ENCODE data around the gene NR6A1.
A peak's percentile ranks its signal among the peaks of the same experiment; 100 is the strongest.

The NR6A1 gene

GRCh38 chr9:124788542-124789217, 17.6 kb upstream of the NR6A1 start:
- Histone ChIP-seq H3K4me1 (no peaks in the 10 kb centered on the region), H3K27ac (no peak overlapping the region), H3K4me3 (no peak overlapping the region), H3K9me3 (no peaks in the 10 kb centered on the region), H3K27me3 (peaks cover 0 to 12% of the 10 kb centered on the region in 2 donors), H3K36me3 (no peaks in the 10 kb centered on the region)
- no peak for TF ChIP-seq CTCF (IDR thresholded peaks at IDR 0.05)
- intact Hi-C loops (cut with DNase I; ENCODE audit: low total_unique reads): no loop called here
- DNase-seq: peak; percentile 4 to 32

- DNase-seq: peak; percentile 13 to 56
- no peaks in the 10 kb centered on the region for H3K4me1 ChIP-seq
- intact Hi-C loops (cut with DNase I; ENCODE audit: low total_unique reads): no loop called here
- no peak overlapping the region for H3K27ac ChIP-seq
- H3K36me3 ChIP-seq: no peaks in the 10 kb centered on the region
- H3K9me3 ChIP-seq: no peaks in the 10 kb centered on the region
- H3K4me3 ChIP-seq: no peak overlapping the region
- no peak for TF ChIP-seq CTCF (IDR thresholded peaks at IDR 0.05)
- H3K27me3 ChIP-seq: no peaks in the 10 kb centered on the region
These were observed 15.9 kb upstream of the NR6A1 start for GRCh38 chr9:124786881-124787573.

GRCh38 chr9:124784509-124784908, 13.4 kb upstream of the NR6A1 start:
- no peak for DNase-seq
- Histone ChIP-seq H3K4me3 (no peak overlapping the region), H3K9me3 (no peaks in the 10 kb centered on the region), H3K27ac (no peak overlapping the region), H3K27me3 (no peaks in the 10 kb centered on the region), H3K4me1 (peaks cover 0 to 9% (median 0%) of the 10 kb centered on the region in 4 donors), H3K36me3 (no peaks in the 10 kb centered on the region)
- intact Hi-C loops (cut with DNase I; ENCODE audit: low total_unique reads): no loop called here
- TF ChIP-seq CTCF (IDR thresholded peaks at IDR 0.05): no peak

GRCh38 chr9:124783830-124784229, 12.7 kb upstream of the NR6A1 start:
- H3K9me3 ChIP-seq: no peaks in the 10 kb centered on the region
- intact Hi-C loops (cut with DNase I; ENCODE audit: low total_unique reads): no loop called here
- no peaks in the 10 kb centered on the region for H3K27me3 ChIP-seq
- H3K27ac ChIP-seq: no peak overlapping the region
- no peaks in the 10 kb centered on the region for H3K36me3 ChIP-seq
- TF ChIP-seq CTCF (IDR thresholded peaks at IDR 0.05): no peak
- peak in 1 of 2 donors; percentile 6 for DNase-seq
- no peak overlapping the region for H3K4me3 ChIP-seq
- peaks cover 0 to 15% (median 1%) of the 10 kb centered on the region in 4 donors for H3K4me1 ChIP-seq

GRCh38 chr9:124782661-124783574, 11.8 kb upstream of the NR6A1 start:
- no peaks in the 10 kb centered on the region for H3K36me3 ChIP-seq
- no peaks in the 10 kb centered on the region for H3K9me3 ChIP-seq
- no peak overlapping the region for H3K4me3 ChIP-seq
- H3K27ac ChIP-seq: no peak overlapping the region
- no peaks in the 10 kb centered on the region for H3K27me3 ChIP-seq
- TF ChIP-seq CTCF (IDR thresholded peaks at IDR 0.05): no peak
- peak in 1 of 2 donors; percentile 61 for DNase-seq
- peaks cover 0 to 15% (median 1%) of the 10 kb centered on the region in 4 donors for H3K4me1 ChIP-seq
- intact Hi-C loops (cut with DNase I; ENCODE audit: low total_unique reads): no loop called here

All from tibial artery (tissue), 4 donors.